Endodermal cell (in vitro differentiated cells): Measurements from ENCODE around the gene TMEM119. TPM values are rescaled to one million over a fixed set of nuclear protein-coding genes. Genes with fewer than 3 reads are reported as not detected.

Experiments
- DNase-seq: peaks from one replicate; pipeline ENCODE4 v3.0.0-alpha.2; 2017
- H3K27ac ChIP-seq: 2 replicates; pipeline ENCODE4 v1.5.1; 2013; ENCODE audit warnings: mild to moderate bottlenecking, low read depth, low read length, moderate library complexity
- H3K27me3 ChIP-seq: 2 replicates; pipeline ENCODE4 v1.6.1; 2013; ENCODE audit warnings: mild to moderate bottlenecking, low read length, moderate library complexity; ENCODE audit not compliant: insufficient read depth, control insufficient read depth, poor library complexity, severe bottlenecking
- H3K36me3 ChIP-seq: 2 replicates; pipeline ENCODE4 v1.7.0; 2013; ENCODE audit warnings: mild to moderate bottlenecking, low read length, moderate library complexity; ENCODE audit not compliant: control insufficient read depth, insufficient read depth
- H3K4me1 ChIP-seq: one replicate; pipeline ENCODE4 v1.7.0; 2013; ENCODE audit warnings: low read length; ENCODE audit not compliant: control insufficient read depth, insufficient read depth
- H3K4me3 ChIP-seq: 2 replicates; pipeline ENCODE4 v1.5.1; 2013; ENCODE audit warnings: mild to moderate bottlenecking, low read length, moderate library complexity
- H3K9ac ChIP-seq: 2 replicates; pipeline ENCODE4 v1.6.1; 2013; ENCODE audit warnings: mild to moderate bottlenecking, low read length, moderate library complexity; ENCODE audit not compliant: poor library complexity, severe bottlenecking; ENCODE audit errors: extremely low read depth
- H3K9me3 ChIP-seq: 2 replicates; pipeline ENCODE4 v1.6.1; 2013; ENCODE audit warnings: mild to moderate bottlenecking, low read length, moderate library complexity; ENCODE audit not compliant: control insufficient read depth
- H3K27ac Mint-ChIP-seq: 2 replicates; pipeline ENCODE4 v1.8.0; 2020; ENCODE audit warnings: mixed read lengths
- H3K27me3 Mint-ChIP-seq: 2 replicates; pipeline ENCODE4 v1.8.0; 2021; ENCODE audit warnings: mild to moderate bottlenecking, mixed read lengths; ENCODE audit not compliant: insufficient read depth
- H3K36me3 Mint-ChIP-seq: 2 replicates; pipeline ENCODE4 v1.8.0; 2020; ENCODE audit warnings: low read depth, mixed read lengths
- H3K4me1 Mint-ChIP-seq: 2 replicates; pipeline ENCODE4 v1.8.0; 2020; ENCODE audit warnings: mixed read lengths
- H3K4me3 Mint-ChIP-seq: 2 replicates; pipeline ENCODE4 v1.8.0; 2020; ENCODE audit warnings: mild to moderate bottlenecking, moderate library complexity, mixed read lengths
- H3K9me3 Mint-ChIP-seq: 2 replicates; pipeline ENCODE4 v1.8.0; 2020; ENCODE audit warnings: mild to moderate bottlenecking, mixed read lengths
- WGBS, 2 experiments: methylation state at CpG; one replicate each; pipeline versions ENCODE4 v1.1.5 to v1.1.7; 2013; ENCODE audit warnings: missing lambda C conversion rate in 2 of 2, mixed read lengths in 1 of 2; ENCODE audit not compliant: insufficient coverage in 1 of 2, insufficient read length in 1 of 2; 5-methylcytosine and 5-hydroxymethylcytosine counted together
- total RNA-seq, 2 donors: library from RNA; stranded (reverse); fragmentation: NEBNext Ultra II Directional in 1 of 2; extraction: Animal tissue kit (Norgen Biotek cat#: 25700) in 1 of 2; gene quantifications; 2 replicates in 1 of 2; 3 replicates in 1 of 2; pipeline ENCODE4 v1.2.1, GENCODE V29; 2021
- TF ChIP-seq, protein P1 (sequence below): fragments of 200-600 bp; sonication (generic); conservative IDR thresholded peaks from 2 replicates; pipeline ENCODE4 v1.5.0; 2021; ENCODE audit warnings: antibody characterized with exemption, mild to moderate bottlenecking

The TMEM119 gene
- total RNA-seq, 2 donors from 2014 or later = 0.11 to 0.15 TPM

DNA sequence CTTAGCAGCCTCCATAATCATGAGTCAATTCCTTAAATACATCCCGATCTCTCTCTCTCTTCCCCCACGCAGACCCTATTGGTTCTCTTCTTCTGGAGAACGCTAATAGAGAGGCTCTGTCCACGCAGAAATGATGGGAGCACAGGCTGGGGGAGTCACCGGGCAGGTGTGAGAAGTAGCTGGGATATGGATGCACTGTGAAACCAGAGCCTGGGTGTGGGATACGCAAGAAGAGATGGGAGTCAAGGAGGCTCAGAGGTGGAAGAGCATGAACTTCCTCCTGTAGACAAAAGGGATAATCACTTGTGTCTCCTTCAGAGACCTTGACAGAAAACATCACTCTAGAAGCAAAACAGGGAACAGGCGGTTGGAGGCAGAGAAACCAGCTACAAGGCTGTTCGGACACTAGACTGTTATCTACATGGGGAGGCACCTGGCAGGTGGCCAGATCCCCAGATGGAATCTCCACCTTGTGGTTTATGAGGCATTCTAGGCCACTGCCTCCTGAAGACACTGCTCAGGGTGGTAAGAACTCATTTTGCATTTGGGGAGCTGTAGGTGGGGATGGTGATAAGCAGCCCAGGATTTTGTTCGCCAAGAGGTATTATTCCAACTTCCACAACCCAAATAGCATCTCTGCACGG, 43.0 kb upstream of the TMEM119 start:
- Mint-ChIP-seq H3K27ac (peak overlapping the region; percentile 25), H3K9me3 (no peaks in the 10 kb centered on the region), H3K4me1 (peaks cover 9% of the 10 kb centered on the region), H3K27me3 (no peaks in the 10 kb centered on the region), H3K36me3 (peaks cover 16% of the 10 kb centered on the region), H3K4me3 (no peak overlapping the region)
- Histone ChIP-seq H3K9me3 (no peaks in the 10 kb centered on the region), H3K4me1 (peaks cover 8% of the 10 kb centered on the region), H3K27ac (peak overlapping the region; percentile 6), H3K27me3 (no peaks in the 10 kb centered on the region), H3K4me3 (no peak overlapping the region), H3K9ac (no peak overlapping the region), H3K36me3 (peaks cover 34% of the 10 kb centered on the region)
- WGBS, 2 experiments = 90 to 95% methylated on average over 3 to 10 of the region's 10 CpGs
- TF ChIP-seq, protein P1, sequence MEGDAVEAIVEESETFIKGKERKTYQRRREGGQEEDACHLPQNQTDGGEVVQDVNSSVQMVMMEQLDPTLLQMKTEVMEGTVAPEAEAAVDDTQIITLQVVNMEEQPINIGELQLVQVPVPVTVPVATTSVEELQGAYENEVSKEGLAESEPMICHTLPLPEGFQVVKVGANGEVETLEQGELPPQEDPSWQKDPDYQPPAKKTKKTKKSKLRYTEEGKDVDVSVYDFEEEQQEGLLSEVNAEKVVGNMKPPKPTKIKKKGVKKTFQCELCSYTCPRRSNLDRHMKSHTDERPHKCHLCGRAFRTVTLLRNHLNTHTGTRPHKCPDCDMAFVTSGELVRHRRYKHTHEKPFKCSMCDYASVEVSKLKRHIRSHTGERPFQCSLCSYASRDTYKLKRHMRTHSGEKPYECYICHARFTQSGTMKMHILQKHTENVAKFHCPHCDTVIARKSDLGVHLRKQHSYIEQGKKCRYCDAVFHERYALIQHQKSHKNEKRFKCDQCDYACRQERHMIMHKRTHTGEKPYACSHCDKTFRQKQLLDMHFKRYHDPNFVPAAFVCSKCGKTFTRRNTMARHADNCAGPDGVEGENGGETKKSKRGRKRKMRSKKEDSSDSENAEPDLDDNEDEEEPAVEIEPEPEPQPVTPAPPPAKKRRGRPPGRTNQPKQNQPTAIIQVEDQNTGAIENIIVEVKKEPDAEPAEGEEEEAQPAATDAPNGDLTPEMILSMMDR = no peak
- peak; percentile 56 for DNase-seq

DNA sequence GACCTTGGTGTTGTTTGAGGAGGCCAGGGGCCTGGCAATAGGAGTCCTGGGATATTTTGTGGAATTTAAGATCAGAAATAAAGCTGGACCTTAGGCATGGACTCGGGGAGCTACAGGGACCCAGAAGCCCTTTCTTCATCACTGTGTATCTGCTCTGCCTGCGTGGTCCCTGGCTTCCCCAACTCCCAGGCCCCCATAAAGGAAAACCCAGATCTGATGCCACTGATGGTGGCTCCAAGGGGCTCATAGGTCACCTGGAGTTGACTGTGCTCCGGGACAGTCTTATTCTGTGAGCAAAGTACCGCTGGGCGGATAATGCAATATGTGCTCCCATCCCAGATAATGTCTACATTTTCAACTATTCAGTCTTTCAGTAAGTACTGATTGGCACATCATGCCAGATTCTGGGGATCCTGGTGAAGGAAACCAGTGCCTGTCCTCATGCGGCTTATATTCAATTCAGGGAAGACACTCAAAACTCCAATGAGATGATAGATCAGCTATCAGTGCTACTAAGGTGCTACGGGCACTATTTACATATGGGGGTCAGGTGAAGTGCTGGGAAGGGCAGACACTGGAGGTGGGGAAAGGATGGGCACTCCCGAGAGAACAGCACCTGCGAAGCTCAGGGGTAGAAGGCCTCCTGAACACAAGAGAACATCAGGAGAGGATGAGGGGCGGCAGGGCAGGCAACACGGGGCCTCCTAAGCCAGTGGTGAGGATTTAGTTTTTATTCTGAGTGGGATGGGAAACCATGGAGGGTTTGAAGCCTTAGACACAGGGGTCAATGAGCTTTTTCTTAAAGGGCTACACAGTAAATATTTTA, 41.3 kb upstream of the TMEM119 start:
- Histone ChIP-seq H3K36me3 (peaks cover 18% of the 10 kb centered on the region), H3K9ac (no peak overlapping the region), H3K9me3 (no peaks in the 10 kb centered on the region), H3K27ac (peak overlapping the region; percentile 99), H3K27me3 (no peaks in the 10 kb centered on the region), H3K4me3 (no peak overlapping the region), H3K4me1 (peaks cover 12% of the 10 kb centered on the region)
- Mint-ChIP-seq H3K36me3 (peaks cover under 1% of the 10 kb centered on the region), H3K4me1 (peaks cover 10% of the 10 kb centered on the region), H3K4me3 (no peak overlapping the region), H3K27me3 (no peaks in the 10 kb centered on the region), H3K9me3 (no peaks in the 10 kb centered on the region), H3K27ac (no peak overlapping the region)
- DNase-seq = peak; percentile 54
- TF ChIP-seq, protein P1 = no peak
- WGBS, 2 experiments = 92 to 94% methylated on average over 10 to 11 of the region's 11 CpGs

- WGBS, 2 experiments = 53 to 56% methylated on average over 12 to 18 of the region's 18 CpGs
- Mint-ChIP-seq H3K4me1 (peaks cover 16% of the 10 kb centered on the region), H3K4me3 (no peak overlapping the region), H3K36me3 (no peaks in the 10 kb centered on the region), H3K9me3 (no peaks in the 10 kb centered on the region), H3K27ac (no peak overlapping the region), H3K27me3 (no peaks in the 10 kb centered on the region)
- peaks cover 9% of the 10 kb centered on the region for H3K36me3 ChIP-seq
- H3K27ac ChIP-seq = peak overlapping the region; percentile 99
- H3K9ac ChIP-seq = no peak overlapping the region
- H3K27me3 ChIP-seq = no peaks in the 10 kb centered on the region
- TF ChIP-seq, protein P1 = no peak
- peaks cover 12% of the 10 kb centered on the region for H3K4me1 ChIP-seq
- no peak overlapping the region for H3K4me3 ChIP-seq
- DNase-seq = peak; percentile 80
- no peaks in the 10 kb centered on the region for H3K9me3 ChIP-seq
Observed at GRCh38 chr12:108638141-108638827, 40.4 kb upstream of the TMEM119 start.
